Panc1 (cell line): ENCODE data around the gene KLHL12.

ENCODE experiments used
- CTCF ChIP-seq: fragments of 450-650 bp; IDR thresholded peaks from 2 replicates; pipeline ENCODE4 v1.5.1; 2017; ENCODE audit warnings: mild to moderate bottlenecking
- POLR2AphosphoS5 ChIP-seq: IDR thresholded peaks from 2 replicates; pipeline ENCODE4 v1.6.1; 2012; ENCODE audit warnings: mild to moderate bottlenecking, low read depth, low read length, moderate library complexity
- REST ChIP-seq, 2 experiments: IDR thresholded peaks; 2 replicates each; pipeline ENCODE4 v1.6.1; 2011 to 2012; ENCODE audit warnings: low read depth in 2 of 2, control low read depth in 1 of 2, low read length in 1 of 2, mild to moderate bottlenecking in 1 of 2, moderate library complexity in 1 of 2; ENCODE audit not compliant: insufficient read depth in 1 of 2

DNA sequence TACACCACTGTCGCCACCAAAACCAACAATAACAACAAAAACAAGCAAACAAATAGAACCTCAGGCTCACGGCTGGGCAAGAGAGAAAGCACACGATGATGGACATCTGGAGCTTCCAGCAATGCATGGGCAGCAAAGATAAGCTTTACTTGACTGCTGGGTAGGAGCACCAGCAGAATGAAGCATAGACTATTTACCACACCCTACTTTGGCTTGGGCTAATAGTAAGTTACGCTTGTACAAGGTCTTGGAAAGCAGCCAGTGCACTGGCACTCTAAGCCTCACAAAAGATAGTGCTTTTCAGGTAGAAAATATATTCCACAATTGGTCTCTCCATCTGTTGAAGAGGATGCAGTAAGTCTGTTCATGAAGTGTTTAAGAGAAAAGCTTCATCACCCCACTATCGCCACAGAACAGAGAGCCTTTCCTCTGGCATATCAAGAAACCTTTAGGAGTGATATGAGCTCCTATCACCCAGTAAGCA is 17.4 kb upstream of the KLHL12 start:
- TF ChIP-seq CTCF = no peak
- TF ChIP-seq REST (IDR thresholded peaks at IDR 0.05; ENCODE audit: insufficient read depth in 1 of 2, low read depth in 2 of 2, low read length in 1 of 2) = no peak
- TF ChIP-seq POLR2AphosphoS5 = no peak
